Measurements from ENCODE around the gene RPEL1.

The RPEL1 gene

GRCh38 chr10:103277713-103278536 is 32.2 kb downstream of the RPEL1 start:
- no peaks in the 10 kb centered on the region for H3K9me3 ChIP-seq (ENCODE audit: control insufficient read depth, insufficient read depth, low read length)
- peaks cover 10% of the 10 kb centered on the region for H3K27me3 ChIP-seq (ENCODE audit: control insufficient read depth, low read length)
- no peak overlapping the region for H3K27ac ChIP-seq (ENCODE audit: low read depth, low read length)
- H3K4me1 ChIP-seq (ENCODE audit: control insufficient read depth, low read length): peaks cover 22% of the 10 kb centered on the region
- H3K36me3 ChIP-seq (ENCODE audit: control insufficient read depth, low read length): no peaks in the 10 kb centered on the region; the same call in 1 of the 2 replicates
- H3F3A ChIP-seq (ENCODE audit: control insufficient read depth, insufficient read depth): no peaks in the 10 kb centered on the region
- peak overlapping the region; percentile 76 for H3K4me3 ChIP-seq (ENCODE audit: low read length)
- H4K20me1 ChIP-seq (ENCODE audit: control insufficient read depth, insufficient read depth, low read depth, low read length): peaks cover 3% of the 10 kb centered on the region; the same call in 1 of the 2 replicates
- peak overlapping the region; percentile 85 for H3K4me2 ChIP-seq (ENCODE audit: low read length)
- peaks cover 6% of the 10 kb centered on the region; the same call in 1 of the 2 replicates for H3K79me2 ChIP-seq (ENCODE audit: control insufficient read depth, low read length)
- H3K9me2 ChIP-seq (replicated peaks; ENCODE audit: control insufficient read depth, low read length): no peaks in the 10 kb centered on the region
- no peak for TF ChIP-seq CTCF (IDR thresholded peaks at IDR 0.05; ENCODE audit: low read depth, low read length, poor library complexity, severe bottlenecking)
- TF ChIP-seq EZH2phosphoT487 (IDR thresholded peaks at IDR 0.05; ENCODE audit: borderline replicate concordance, low read length): no peak

- H3K4me3 ChIP-seq (ENCODE audit: low read length): peak overlapping the region; percentile 76
- peaks cover 10% of the 10 kb centered on the region for H3K27me3 ChIP-seq (ENCODE audit: control insufficient read depth, low read length)
- peaks cover 22% of the 10 kb centered on the region for H3K4me1 ChIP-seq (ENCODE audit: control insufficient read depth, low read length)
- H3K9me2 ChIP-seq (replicated peaks; ENCODE audit: control insufficient read depth, low read length): no peaks in the 10 kb centered on the region
- peak overlapping the region; percentile 85 for H3K4me2 ChIP-seq (ENCODE audit: low read length)
- no peak overlapping the region for H3K27ac ChIP-seq (ENCODE audit: low read depth, low read length)
- H3K9me3 ChIP-seq (ENCODE audit: control insufficient read depth, insufficient read depth, low read length): no peaks in the 10 kb centered on the region
- H3K79me2 ChIP-seq (ENCODE audit: control insufficient read depth, low read length): peaks cover 6% of the 10 kb centered on the region; the same call in 1 of the 2 replicates
- no peaks in the 10 kb centered on the region for H3F3A ChIP-seq (ENCODE audit: control insufficient read depth, insufficient read depth)
- no peaks in the 10 kb centered on the region; the same call in 1 of the 2 replicates for H3K36me3 ChIP-seq (ENCODE audit: control insufficient read depth, low read length)
- TF ChIP-seq CTCF (IDR thresholded peaks at IDR 0.05; ENCODE audit: low read depth, low read length, poor library complexity, severe bottlenecking) (no peak), EZH2phosphoT487 (IDR thresholded peaks at IDR 0.05; ENCODE audit: borderline replicate concordance, low read length) (no peak)
- H4K20me1 ChIP-seq (ENCODE audit: control insufficient read depth, insufficient read depth, low read depth, low read length): peaks cover 3% of the 10 kb centered on the region; the same call in 1 of the 2 replicates
These were observed 32.8 kb downstream of the RPEL1 start for GRCh38 chr10:103278537-103278823.

- no peaks in the 10 kb centered on the region; the same call in 1 of the 2 replicates for H3K36me3 ChIP-seq (ENCODE audit: control insufficient read depth, low read length)
- H3K9me2 ChIP-seq (replicated peaks; ENCODE audit: control insufficient read depth, low read length): no peaks in the 10 kb centered on the region
- no peaks in the 10 kb centered on the region for H3K9me3 ChIP-seq (ENCODE audit: control insufficient read depth, insufficient read depth, low read length)
- TF ChIP-seq CTCF (IDR thresholded peaks at IDR 0.05; ENCODE audit: low read depth, low read length, poor library complexity, severe bottlenecking): no peak
- TF ChIP-seq EZH2phosphoT487 (IDR thresholded peaks at IDR 0.05; ENCODE audit: borderline replicate concordance, low read length): no peak
- H3K4me3 ChIP-seq (ENCODE audit: low read length): peak overlapping the region; percentile 76
- peaks cover 10% of the 10 kb centered on the region for H3K27me3 ChIP-seq (ENCODE audit: control insufficient read depth, low read length)
- H3K4me2 ChIP-seq (ENCODE audit: low read length): peak overlapping the region; percentile 85
- peaks cover 6% of the 10 kb centered on the region; the same call in 1 of the 2 replicates for H3K79me2 ChIP-seq (ENCODE audit: control insufficient read depth, low read length)
- peaks cover 3% of the 10 kb centered on the region; the same call in 1 of the 2 replicates for H4K20me1 ChIP-seq (ENCODE audit: control insufficient read depth, insufficient read depth, low read depth, low read length)
- H3F3A ChIP-seq (ENCODE audit: control insufficient read depth, insufficient read depth): no peaks in the 10 kb centered on the region
- peaks cover 22% of the 10 kb centered on the region for H3K4me1 ChIP-seq (ENCODE audit: control insufficient read depth, low read length)
- no peak overlapping the region for H3K27ac ChIP-seq (ENCODE audit: low read depth, low read length)
These were observed 33.2 kb downstream of the RPEL1 start for GRCh38 chr10:103278862-103279298.

Data from DOHH2 (cell line).